ENCODE results near the gene PDGFRB.

GRCh38 chr5:150105928-150106615, 49.6 kb downstream of the PDGFRB start:
- TF ChIP-seq CTCF (IDR thresholded peaks at IDR 0.05) = no peak
- no peak for TF ChIP-seq JUN (IDR thresholded peaks at IDR 0.05)
- TF ChIP-seq POLR2A (IDR thresholded peaks at IDR 0.05; ENCODE audit: low read length) = no peak
- TF ChIP-seq BHLHE40 (IDR thresholded peaks at IDR 0.05; ENCODE audit: low read depth, low read length) = no peak
- no peak for TF ChIP-seq RCOR1 (IDR thresholded peaks at IDR 0.05; ENCODE audit: low read depth, low read length)
- TF ChIP-seq SMC3 (IDR thresholded peaks at IDR 0.05) = no peak
- TF ChIP-seq CHD2 (IDR thresholded peaks at IDR 0.05; ENCODE audit: low read length, partially characterized antibody) = no peak
- TF ChIP-seq MAZ (IDR thresholded peaks at IDR 0.05; ENCODE audit: borderline replicate concordance, low read depth, low read length) = no peak
- TF ChIP-seq MAFK (IDR thresholded peaks at IDR 0.05; ENCODE audit: partially characterized antibody) = no peak
- no peak for TF ChIP-seq JUNB (IDR thresholded peaks at IDR 0.05)
- no peak for TF ChIP-seq EP300 (IDR thresholded peaks at IDR 0.05)

All from A549 (cell line).